Activated CD4-positive, CD25-positive, alpha-beta regulatory T cell treated with anti-CD3 and anti-CD28 coated beads, Interleukin-2, amount 50 U/mL, for 24 hours (primary cell): Measurements from ENCODE around the gene CACNB2.
"Not testable (repeated sequence)": the region's sequence is repeated elsewhere in the genome, so short reads cannot be mapped to it uniquely, and the experiment has no call there.

Source experiments
- ATAC-seq, 2 donors: fragments of 150-1000 bp; cut with Tn5 transposase; one replicate each; pipeline ENCODE4 v1.10.0; 2021; ENCODE audit warnings: mild to moderate bottlenecking in 1 of 2, moderate library complexity in 1 of 2

CACNB2 gene

GRCh38 chr10:18149196-18149800 is 9.1 kb downstream of the CACNB2 start:
- ATAC-seq, result no peak

- ATAC-seq, result no peak
Observed at GRCh38 chr10:18151356-18151890, 11.2 kb downstream of the CACNB2 start.

DNA sequence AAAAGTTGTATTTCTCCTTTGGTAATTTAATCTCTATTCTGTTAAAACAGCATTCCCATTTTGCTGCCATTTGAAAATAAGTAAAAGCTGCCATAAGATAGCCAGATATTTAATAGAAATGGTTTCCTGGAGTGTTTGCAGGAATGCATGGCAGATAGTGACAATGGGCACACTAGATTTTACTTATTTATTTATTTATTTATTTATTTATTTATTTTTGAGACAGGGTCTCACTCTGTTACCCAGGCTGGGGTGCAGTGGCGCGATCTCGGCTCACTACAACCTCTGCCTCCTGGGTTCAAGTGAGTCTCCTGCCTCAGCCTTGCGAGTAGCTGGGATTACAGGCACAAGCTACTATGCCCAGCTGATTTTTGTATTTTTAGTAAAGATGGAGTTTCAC is 13.2 kb downstream of the CACNB2 start:
- ATAC-seq, result not testable (repeated sequence)

DNA sequence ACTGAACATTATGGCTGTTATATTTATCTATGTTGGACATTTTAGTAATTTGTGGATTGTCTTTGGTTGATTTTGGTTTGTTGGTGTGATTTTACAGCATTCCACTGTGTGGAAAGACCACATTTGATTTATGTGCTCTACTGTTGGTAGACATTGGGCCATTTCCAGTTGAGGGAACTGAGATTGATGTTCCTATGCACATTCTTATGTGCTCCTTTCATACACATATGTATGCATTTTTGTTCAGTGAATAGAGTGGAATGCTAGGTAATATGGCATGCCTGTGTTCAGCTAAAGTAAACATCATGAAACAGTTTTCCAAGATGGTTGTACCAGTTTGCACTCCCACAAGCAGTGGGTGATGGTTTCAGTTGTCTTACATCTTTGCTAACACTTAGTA is 15.1 kb downstream of the CACNB2 start:
- no peak for ATAC-seq

- ATAC-seq, result not testable (repeated sequence)
Observed at GRCh38 chr10:18156797-18157196, 16.6 kb downstream of the CACNB2 start.

DNA sequence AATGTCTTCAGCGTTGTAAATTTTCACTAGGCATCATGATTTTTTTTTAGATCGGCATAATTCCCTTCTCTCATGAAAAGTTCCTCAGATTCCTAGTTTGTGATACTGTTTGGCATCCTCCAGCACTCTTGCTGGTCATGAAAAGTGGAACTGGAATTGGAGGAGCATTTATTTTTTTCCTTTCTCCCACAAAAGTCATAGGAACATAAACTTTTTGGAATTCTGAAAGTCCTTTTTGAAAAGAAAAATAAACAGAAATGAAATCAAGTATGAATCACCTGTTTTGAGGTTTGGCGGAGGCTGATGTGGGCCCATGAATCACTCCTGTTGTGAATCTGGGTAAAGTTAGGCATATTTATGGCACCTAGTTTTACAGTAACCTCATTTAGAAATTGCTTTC is 17.7 kb downstream of the CACNB2 start:
- no peak for ATAC-seq

DNA sequence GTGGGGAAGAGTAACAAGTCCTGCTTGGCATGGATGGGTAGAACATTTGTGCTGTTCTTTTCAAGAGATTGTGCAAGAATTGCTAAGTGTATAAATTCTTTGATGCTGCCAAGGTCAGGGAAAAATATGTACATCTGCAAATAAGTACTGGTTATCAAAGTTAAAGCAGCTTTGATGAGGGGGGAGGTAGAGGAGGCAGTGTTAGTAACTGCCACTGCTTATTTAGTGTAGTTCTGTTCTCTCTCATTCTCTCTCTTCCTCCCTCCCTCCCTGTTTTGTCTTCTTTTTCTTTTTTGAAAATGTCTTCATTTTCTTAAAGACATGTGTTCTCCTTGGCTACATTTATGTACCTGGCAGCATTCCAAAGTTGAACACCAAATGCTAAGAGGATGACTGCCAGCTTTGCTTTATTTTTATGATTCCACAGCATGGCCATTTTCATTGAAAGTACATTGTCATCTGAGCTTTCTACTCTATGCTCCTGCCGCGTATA is 18.6 kb downstream of the CACNB2 start:
- ATAC-seq, result no peak

DNA sequence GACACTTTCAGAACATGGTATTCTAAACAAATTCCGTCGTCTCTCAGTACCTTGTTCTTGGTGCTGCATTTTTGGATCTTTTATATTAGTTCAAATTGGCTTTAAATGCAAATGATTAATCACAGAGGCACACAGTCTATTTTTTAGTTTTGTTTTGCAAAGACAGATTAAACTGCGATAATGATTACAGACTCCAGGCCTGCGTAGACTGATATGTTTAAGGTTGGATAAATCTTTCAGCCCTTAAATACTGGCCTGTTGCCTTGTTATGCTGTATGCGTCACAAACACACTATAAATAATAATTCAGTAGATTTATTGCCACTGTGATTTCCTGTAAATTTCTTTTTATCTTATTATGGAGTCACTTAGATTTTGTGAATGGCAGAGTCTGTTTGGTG is 19.3 kb downstream of the CACNB2 start:
- no peak for ATAC-seq

DNA sequence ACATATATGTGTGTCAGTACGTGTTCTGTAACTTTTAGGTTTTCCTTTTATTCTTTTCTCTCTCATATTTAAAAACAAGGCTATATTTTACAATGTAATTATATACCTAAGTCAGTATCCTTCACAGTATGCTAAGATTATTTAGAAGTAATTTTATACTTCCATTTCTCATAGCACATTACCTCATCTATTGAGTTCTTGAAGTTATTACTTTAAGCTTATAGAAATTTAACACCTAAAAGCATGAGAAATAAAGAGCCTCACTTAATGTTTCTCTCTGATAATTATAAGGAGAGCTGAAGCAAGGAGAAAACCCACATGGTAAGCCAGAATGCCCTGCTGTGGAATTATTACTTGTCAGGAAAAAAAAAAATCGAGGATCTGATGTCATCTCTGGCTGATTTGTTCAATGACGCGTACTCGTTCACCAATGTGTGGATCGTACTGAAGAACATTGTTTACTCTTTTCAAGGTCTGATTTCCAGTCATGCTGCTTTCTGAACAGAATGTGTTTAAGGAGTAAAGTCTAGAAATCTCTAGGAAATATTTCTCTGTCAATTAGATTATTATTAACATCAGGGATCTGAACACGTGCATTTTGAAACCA is 21.9 kb downstream of the CACNB2 start:
- ATAC-seq, result no peak

GRCh38 chr10:18164093-18164492 is 23.9 kb downstream of the CACNB2 start:
- ATAC-seq, result no peak

DNA sequence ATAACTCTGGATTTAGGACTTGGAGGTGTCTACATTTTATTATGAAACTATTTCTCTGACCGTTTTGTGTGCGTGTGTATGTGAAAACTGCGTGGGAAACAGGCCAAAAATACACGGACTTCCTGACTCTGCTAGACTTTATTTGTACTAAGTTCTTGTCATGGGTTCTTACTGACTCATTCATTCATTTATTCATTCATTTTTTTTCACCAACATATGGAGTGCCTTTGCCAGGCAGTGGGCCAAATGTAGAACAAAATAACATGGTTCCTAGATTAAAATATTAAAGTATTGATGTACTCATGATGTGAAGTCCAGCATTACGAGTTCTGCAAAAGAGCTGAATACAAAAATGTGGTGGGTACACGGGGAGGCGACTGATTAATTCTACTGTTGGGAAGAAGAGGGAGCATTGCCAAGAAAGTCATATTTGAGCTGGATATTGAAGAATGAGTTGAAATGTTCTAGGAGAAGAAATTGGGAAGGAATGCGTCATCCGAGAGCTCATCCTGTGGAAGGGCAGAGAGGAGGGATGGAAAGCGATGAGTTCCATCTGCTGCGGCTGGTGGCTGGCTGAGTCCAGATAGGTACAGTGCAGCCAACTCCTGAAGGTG is 24.6 kb downstream of the CACNB2 start:
- ATAC-seq, result no peak

- no peak for ATAC-seq
Observed at GRCh38 chr10:18178854-18179483, 38.7 kb downstream of the CACNB2 start.

GRCh38 chr10:18179891-18180290 is 39.7 kb downstream of the CACNB2 start:
- ATAC-seq, result no peak

- ATAC-seq, result not testable (repeated sequence)
Observed at GRCh38 chr10:18181382-18181781, 41.2 kb downstream of the CACNB2 start.

GRCh38 chr10:18185621-18186020 is 45.4 kb downstream of the CACNB2 start:
- no peak for ATAC-seq

- ATAC-seq, result no peak
Observed at GRCh38 chr10:18190840-18191239, 50.6 kb downstream of the CACNB2 start.

DNA sequence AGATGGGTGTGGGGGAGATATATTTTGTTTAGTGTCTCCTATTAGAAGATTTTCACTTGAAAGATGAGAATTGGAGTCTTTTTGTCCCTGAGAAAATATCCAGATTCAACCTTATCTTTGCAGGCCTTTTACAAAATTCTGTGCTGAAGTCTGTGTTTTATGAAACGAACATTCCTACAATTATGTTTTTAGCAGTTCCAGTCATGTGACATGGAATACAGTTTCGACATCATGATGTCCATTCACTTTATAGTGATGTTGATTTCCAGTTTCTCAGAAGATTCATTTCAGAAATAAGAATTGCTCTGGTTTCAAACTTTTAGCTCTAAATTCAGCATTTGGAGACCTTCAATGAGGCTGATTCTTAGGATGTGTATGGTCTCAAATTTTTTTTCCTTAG is 54.4 kb downstream of the CACNB2 start:
- no peak for ATAC-seq

DNA sequence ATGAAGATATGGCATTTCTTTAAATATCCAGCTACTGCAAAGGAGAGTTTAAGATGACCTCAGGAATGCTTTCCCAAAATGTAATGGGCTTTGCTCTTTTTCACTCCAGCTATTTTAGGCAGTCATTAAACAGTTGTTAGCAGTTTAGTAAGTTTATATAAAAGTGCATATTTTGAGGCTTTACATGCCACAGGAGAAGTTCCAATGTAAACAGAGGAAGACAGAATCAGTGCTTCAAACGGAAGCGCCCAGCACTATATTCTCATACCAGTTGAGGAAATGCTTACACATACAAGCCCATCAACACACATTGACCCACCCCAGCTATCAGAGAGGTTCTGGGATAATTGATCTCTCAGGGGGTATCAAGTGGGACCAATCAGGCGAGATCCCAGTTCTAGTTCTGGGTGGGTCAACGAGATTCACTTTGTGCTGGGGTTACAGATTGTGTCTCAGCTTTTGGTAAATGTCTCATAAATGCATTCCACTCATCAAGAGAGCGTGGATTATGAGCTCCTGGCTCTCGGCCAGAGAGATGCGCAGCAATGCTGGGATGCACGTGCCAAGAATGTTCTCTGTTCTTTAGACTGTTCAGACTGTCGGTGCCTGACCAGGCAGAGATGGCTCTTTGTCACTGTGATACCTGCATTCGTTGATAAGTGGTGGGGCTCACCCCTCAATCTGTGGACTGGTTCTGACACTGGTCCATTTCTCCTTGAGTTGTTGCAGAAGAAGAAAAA is 55.0 kb downstream of the CACNB2 start:
- no peak for ATAC-seq

GRCh38 chr10:18196806-18197550 is 56.8 kb downstream of the CACNB2 start:
- no peak for ATAC-seq

DNA sequence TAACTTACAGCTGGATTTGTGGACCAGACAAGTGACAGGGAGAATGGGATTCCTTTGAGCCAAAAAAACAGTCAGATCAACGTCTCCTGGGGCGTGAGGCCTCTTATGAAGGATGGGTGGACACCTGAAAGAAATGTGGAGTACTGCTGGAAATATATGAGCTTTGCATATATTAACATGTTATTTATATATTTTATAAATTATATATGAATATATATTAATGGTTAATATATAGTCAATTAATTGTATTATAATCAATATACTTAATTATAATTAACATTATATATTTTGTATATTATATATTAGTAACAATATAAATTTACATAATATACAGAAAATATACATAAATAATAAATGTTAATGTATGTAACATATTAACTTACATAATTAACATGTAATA is 57.5 kb downstream of the CACNB2 start:
- ATAC-seq, result no peak

- no peak for ATAC-seq
Observed at GRCh38 chr10:18201877-18202276, 61.7 kb downstream of the CACNB2 start.
